Hematopoietic multipotent progenitor cell treated with erythropoietin and hydrocortisone succinate and interleukin-3 and kit ligand, for 17 days (in vitro differentiated cells): ENCODE data around the gene EMILIN3.

ENCODE experiments used
- DNase-seq: peaks from one replicate; pipeline ENCODE4 v3.0.0-alpha.2; 2015; ENCODE audit warnings: low spot score

The EMILIN3 gene

GRCh38 chr20:41392295-41392694 is 25.7 kb upstream of the EMILIN3 start:
- no peak for DNase-seq

GRCh38 chr20:41391587-41392001 is 25.0 kb upstream of the EMILIN3 start:
- DNase-seq, result no peak

- DNase-seq, result no peak
These were observed 24.3 kb upstream of the EMILIN3 start for GRCh38 chr20:41390889-41391288.

- DNase-seq, result no peak
These were observed 20.8 kb upstream of the EMILIN3 start for GRCh38 chr20:41387444-41387851.

GRCh38 chr20:41386502-41387427 is 20.1 kb upstream of the EMILIN3 start:
- no peak for DNase-seq

- no peak for DNase-seq
These were observed 16.2 kb upstream of the EMILIN3 start for GRCh38 chr20:41382791-41383305.

- DNase-seq, result no peak
These were observed 14.1 kb upstream of the EMILIN3 start for GRCh38 chr20:41380551-41381193.

- DNase-seq, result no peak
These were observed 12.9 kb upstream of the EMILIN3 start for GRCh38 chr20:41379551-41379950.

GRCh38 chr20:41377275-41377674 is 10.7 kb upstream of the EMILIN3 start:
- no peak for DNase-seq

GRCh38 chr20:41376349-41376748 is 9.7 kb upstream of the EMILIN3 start:
- no peak for DNase-seq

GRCh38 chr20:41375846-41376245 is 9.2 kb upstream of the EMILIN3 start:
- no peak for DNase-seq

GRCh38 chr20:41373931-41374920 is 7.6 kb upstream of the EMILIN3 start:
- no peak for DNase-seq

GRCh38 chr20:41373251-41373783 is 6.7 kb upstream of the EMILIN3 start:
- no peak for DNase-seq

- DNase-seq, result no peak
These were observed 4.8 kb upstream of the EMILIN3 start for GRCh38 chr20:41371371-41371770.

GRCh38 chr20:41370176-41370575 is 3.6 kb upstream of the EMILIN3 start:
- DNase-seq, result no peak

- DNase-seq, result no peak
These were observed 3.1 kb upstream of the EMILIN3 start for GRCh38 chr20:41369673-41370072.

- no peak for DNase-seq
These were observed 1.3 kb upstream of the EMILIN3 start for GRCh38 chr20:41367956-41368355.

- DNase-seq, result no peak
These were observed 726 bp upstream of the EMILIN3 start for GRCh38 chr20:41367393-41367695.

- DNase-seq, result no peak
These were observed 657 bp downstream of the EMILIN3 start for GRCh38 chr20:41365777-41366545.

GRCh38 chr20:41364967-41365765 is 1.5 kb downstream of the EMILIN3 start:
- no peak for DNase-seq
